ENCODE data around the gene AFAP1L1.

DNA sequence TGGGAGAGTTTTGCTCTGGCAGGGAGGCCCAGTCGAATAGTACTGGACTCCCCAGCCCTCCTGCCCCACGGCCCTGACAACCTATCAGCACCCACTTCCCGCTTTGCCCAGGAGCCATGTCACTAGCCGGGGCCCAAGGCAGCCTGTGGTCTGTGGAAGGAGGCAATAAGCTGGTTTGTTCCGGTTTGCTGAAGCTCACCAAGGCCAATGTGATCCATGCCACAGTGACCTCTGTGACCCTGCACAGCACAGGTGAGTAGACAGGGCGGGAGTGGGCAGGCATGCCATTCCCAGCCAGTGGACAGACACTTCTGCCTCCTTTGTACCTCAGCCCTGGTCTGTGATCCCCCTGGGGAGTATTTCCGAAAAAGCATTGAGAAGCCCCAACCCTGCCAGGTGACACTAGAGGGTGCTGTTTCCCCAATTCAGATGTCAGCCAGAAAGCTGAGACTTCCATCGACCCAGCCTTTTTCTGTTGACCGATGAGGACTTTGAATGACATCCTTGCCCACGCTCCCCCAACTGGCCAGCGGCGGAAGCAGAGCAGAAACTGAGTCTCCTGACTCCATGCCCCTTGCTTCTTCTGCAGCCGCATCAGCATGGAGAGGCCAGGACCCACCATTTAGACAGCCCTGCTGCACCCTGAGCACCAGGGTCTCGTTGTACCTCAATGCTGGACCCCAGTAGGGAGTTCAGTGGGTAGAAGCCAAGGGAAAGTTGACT is 95.8 kb downstream of the AFAP1L1 start:
- TF ChIP-seq, protein P1, sequence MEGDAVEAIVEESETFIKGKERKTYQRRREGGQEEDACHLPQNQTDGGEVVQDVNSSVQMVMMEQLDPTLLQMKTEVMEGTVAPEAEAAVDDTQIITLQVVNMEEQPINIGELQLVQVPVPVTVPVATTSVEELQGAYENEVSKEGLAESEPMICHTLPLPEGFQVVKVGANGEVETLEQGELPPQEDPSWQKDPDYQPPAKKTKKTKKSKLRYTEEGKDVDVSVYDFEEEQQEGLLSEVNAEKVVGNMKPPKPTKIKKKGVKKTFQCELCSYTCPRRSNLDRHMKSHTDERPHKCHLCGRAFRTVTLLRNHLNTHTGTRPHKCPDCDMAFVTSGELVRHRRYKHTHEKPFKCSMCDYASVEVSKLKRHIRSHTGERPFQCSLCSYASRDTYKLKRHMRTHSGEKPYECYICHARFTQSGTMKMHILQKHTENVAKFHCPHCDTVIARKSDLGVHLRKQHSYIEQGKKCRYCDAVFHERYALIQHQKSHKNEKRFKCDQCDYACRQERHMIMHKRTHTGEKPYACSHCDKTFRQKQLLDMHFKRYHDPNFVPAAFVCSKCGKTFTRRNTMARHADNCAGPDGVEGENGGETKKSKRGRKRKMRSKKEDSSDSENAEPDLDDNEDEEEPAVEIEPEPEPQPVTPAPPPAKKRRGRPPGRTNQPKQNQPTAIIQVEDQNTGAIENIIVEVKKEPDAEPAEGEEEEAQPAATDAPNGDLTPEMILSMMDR (IDR thresholded peaks at IDR 0.05), result peak; percentile 30 to 78 (median 70)
- no peak for TF ChIP-seq POLR2A (IDR thresholded peaks at IDR 0.05)
